Astrocyte of the spinal cord (primary cell): ENCODE measurements around the gene SF3B2.

Experiments used
- DNase-seq: peaks from one replicate; pipeline ENCODE4 v3.0.0; 2011; ENCODE audit warnings: low read depth, low spot score
- H3K4me3 ChIP-seq: 2 replicates; pipeline ENCODE4 v1.5.1; 2011; ENCODE audit warnings: low read depth, mild to moderate bottlenecking, low read length, moderate library complexity
- in situ Hi-C: cut with HindIII; loops from 2 replicates; pipeline ENCODE4 v1.10.0; 2017; ENCODE audit warnings: low sequenced_read_pairs
- TF ChIP-seq, protein P1 (sequence below): IDR thresholded peaks from 2 replicates; pipeline ENCODE4 v1.5.1; 2012; ENCODE audit warnings: low read depth, mild to moderate bottlenecking, low read length, inconsistent platforms

SF3B2 gene

DNA sequence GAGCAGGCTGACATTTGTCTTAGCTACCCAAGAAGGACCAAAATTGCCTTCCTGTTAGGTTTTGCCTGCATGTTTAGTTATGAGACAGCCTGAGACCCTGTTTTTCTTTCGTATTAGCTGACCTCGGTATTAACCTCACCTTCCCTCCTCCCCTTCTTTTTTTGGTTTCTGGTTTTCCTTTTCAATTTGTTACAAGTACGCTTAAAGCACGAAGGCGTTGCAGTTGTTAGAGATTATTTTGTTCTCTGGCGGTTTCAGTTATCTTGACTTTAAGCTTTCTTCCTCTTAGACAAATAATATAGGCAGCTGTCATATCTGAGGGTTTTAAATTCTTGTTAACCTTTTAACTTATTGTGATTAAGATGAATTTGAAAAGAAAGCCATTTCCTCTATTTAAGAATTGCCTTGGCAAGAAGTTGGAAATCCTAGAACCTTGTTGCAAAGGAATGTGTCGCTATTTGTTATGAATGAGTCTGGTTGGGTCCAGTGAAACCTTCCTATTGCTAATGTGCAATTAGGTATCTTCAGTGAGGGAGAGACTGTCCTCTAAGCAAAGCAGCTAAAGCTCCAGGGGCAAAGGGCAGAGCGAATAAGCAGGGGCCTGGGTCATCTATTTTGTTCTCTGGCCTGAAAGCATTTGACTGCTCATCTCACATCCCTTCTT is 63.6 kb downstream of the SF3B2 start:
- DNase-seq, result peak; percentile 35
- TF ChIP-seq, protein P1, sequence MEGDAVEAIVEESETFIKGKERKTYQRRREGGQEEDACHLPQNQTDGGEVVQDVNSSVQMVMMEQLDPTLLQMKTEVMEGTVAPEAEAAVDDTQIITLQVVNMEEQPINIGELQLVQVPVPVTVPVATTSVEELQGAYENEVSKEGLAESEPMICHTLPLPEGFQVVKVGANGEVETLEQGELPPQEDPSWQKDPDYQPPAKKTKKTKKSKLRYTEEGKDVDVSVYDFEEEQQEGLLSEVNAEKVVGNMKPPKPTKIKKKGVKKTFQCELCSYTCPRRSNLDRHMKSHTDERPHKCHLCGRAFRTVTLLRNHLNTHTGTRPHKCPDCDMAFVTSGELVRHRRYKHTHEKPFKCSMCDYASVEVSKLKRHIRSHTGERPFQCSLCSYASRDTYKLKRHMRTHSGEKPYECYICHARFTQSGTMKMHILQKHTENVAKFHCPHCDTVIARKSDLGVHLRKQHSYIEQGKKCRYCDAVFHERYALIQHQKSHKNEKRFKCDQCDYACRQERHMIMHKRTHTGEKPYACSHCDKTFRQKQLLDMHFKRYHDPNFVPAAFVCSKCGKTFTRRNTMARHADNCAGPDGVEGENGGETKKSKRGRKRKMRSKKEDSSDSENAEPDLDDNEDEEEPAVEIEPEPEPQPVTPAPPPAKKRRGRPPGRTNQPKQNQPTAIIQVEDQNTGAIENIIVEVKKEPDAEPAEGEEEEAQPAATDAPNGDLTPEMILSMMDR, result no peak
- H3K4me3 ChIP-seq, result no peak overlapping the region
- in situ Hi-C loops, result no loop called here

DNA sequence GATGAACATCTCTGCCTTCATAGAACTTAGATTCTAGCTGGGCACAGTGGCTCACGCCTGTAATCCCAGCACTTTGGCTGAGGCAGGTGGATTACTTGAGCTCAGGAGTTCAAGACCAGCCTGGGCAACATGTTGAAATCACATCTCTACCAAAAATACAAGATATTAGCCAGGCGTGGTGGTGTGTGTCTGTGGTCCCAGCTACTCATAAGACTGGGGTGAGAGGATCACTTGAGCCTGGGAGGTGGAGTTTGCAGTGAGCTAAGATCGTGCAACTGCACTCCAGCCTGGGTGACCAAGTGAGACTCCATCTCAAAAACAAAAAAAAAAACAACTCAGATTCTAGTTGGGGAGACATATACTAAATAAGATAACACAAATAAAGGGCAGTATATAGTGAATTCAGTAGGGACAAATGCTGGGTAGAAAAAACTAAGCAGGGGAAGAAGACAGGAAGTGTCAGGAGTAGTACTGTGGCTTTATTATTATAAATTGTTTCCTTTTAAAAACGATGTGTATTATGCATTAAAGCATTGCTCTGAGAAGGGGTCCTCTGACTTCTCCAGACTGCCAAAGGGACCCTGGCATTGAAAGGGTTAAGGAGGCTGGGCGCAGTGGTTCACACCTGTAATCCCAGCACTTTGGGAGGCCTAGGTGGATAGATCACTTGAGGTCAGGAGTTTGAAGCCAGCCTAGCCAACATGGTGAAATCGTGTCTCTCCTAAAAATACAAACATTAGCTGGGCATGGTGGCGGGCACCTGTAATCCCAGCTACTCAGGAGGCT is 64.6 kb downstream of the SF3B2 start:
- no peak overlapping the region for H3K4me3 ChIP-seq
- TF ChIP-seq, protein P1, result no peak
- in situ Hi-C loops, result no loop called here
- no peak for DNase-seq

DNA sequence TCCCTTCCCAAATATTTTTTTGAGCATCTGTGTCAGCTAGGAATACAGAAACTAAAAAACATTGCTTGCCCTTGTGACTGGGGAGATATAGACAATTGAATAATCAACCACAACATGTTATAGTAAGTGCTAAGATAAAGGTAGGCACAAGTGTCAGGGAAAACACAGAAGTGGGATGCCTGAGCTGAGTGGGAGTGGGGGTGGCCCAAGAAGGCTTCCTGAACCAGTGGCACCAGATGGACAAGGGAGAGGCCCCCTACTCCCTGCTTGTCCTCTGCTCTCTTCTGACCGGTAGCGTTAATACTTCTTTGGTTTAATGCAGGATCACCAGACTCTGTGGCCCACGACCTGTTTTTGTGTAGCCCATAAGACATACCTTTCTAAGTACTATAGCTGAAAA is 66.7 kb downstream of the SF3B2 start:
- in situ Hi-C loops, result no loop called here
- TF ChIP-seq, protein P1, result no peak
- no peak for DNase-seq
- H3K4me3 ChIP-seq, result no peak overlapping the region
